RKO (cell line): ENCODE results near the gene CHRNB1.
A peak's percentile ranks its signal among the peaks of the same experiment; 100 is the strongest.

Source experiments
- DNase-seq: peaks from one replicate; pipeline ENCODE4 v3.0.0-alpha.2; 2016; ENCODE audit warnings: low spot score

Gene CHRNB1

DNA sequence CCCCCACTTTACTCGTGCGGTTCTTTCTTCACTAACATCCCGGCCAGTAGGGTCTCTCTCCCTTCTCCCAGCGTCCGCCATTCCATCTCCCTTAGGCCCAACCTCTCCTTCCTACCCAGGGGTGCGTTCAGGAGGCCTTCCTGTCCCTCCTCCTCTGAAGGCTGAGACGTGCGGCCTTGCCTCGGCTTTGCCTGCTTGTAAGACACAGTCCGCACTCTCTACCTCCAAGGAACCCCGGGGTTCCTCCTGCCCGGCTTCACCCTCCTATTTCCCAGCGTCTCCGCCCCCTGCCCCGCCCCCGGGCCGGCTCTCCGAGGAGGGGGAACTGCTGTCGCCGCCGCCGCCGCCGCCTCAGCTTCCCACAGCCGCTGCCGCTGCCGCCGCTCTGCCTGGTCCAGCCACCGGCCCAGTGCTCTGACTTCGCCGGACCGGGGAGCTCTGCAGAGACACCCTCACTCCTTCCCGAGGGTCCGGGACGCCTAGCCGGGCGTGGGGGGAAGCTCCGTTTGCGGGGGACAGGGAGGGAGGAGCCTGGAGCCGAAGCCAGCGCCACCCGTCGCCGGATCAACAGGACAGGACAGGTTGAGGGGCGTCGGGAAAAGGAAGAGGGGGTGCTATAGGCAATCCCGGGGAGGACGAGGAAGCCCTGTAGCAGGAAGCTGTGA is 6.8 kb upstream of the CHRNB1 start:
- no peak for DNase-seq

DNA sequence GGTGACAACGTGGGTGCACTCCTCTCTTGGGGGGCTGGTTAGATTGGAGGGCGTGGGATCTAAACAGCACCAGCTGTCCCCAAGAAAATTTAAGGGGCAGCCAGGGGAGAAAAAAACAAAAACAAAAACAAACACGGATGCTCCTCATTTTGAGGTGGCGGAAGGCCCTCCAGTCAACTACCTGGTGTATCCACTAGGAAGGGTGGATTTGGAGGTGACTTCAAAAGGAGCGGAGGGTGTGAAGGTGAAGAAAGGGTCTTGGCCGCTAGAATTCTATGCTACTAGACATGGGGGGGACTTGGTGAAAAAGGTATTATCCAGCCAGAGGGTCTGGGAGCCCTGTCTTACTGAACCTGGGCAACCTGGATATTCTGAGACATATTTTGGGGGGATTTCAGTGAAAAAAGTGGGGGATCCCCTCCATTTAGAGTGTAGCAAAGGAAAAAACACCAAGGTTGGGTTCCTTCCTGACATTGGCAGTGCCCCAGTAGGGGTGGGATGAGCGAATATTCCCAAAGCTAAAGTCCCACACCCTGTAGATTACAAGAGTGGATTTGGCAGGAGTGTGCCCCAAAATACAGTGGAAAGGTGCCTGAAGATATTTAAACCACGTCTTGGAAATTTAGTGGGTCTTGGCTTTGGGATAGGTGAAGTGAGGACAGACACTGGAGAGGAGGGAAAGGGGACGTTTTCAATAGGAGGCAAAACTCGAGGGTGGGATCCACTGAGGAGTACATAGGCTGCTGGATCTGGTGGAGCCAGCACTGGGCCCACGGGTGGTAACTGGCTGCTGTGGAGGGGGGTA is 6.0 kb upstream of the CHRNB1 start:
- no peak for DNase-seq

DNA sequence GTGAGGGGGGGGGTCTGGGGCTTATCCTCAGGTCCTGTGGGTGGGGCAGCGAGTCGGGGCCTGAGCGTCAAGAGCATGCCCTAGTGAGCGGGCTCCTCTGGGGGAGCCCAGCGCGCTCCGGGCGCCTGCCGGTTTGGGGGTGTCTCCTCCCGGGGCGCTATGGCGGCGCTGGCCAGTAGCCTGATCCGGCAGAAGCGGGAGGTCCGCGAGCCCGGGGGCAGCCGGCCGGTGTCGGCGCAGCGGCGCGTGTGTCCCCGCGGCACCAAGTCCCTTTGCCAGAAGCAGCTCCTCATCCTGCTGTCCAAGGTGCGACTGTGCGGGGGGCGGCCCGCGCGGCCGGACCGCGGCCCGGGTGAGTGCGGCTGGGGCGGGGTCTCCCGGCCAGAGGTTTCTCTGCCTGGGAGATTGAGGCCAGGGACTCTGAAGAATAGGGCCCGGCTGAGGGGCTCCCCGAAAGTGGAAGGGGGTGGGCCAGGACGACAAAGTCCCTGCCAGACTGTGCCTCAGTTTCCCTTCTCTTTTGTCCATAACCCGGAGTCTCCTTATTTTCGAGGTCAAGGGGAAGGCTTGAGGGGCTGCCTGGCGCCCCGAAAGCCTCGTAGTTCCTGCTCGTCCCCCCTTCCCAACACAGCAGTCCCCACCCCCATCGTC is 5.3 kb upstream of the CHRNB1 start, which contains the start of gene FGF11:
Gene FGF11 (plus strand): TSS at position 51 of the 651 bp plus-strand sequence. CDS start 109 bp downstream, at position 160.
- no peak for DNase-seq

DNA sequence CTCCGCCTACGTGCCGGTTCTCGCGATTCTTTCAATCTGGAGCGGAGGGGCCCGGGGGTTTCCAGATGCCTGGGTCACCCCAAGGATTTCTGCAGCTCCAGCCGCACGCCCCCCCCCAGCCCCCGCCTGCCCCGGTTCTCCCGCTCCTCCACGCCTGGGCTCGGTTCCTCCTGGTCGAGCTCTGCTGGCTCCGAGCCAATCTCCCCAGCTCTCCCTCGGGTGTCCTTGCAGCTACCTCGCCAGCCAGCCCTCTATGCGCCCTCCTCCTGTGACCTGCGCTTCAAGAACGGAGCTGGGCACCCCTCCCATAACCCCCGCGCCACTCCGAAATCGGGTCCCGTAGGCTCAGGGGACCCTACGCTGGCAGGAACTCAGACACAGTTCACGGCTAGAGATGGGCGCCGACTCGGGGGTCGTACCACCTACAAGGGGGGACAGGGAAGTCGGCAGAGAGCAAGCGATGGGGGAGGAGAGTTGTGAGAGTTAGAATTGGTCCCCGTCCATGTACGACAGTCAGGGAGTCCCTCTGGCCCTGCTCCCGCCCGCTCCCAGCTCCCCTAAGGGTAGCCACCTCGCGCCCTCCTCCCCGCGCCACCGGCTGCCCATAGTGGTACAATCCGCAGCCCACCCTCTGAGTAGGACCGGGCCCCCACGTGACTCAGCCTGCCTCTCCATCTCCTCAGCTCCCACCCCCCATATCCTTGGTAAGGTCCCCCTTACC is 4.6 kb upstream of the CHRNB1 start:
- DNase-seq = no peak

DNA sequence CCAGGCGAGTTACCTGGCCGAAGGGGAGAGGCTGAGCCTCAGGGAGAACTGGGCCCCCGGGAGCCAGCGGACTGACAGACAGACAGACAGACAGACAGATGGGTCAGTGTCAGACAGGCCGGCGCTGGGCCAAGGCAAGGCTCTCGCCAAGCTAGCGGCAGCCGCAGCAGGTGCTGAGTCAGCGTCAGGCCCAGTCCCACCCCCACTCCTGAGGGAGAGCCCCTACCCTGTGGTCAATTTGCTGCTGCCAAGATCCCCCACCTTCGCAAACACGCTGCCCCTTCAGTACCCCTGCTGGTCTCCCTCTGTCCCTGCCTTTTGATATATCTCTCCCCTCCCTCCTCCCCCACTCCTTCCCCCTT is 4.0 kb upstream of the CHRNB1 start:
- peak; percentile 15 for DNase-seq

DNA sequence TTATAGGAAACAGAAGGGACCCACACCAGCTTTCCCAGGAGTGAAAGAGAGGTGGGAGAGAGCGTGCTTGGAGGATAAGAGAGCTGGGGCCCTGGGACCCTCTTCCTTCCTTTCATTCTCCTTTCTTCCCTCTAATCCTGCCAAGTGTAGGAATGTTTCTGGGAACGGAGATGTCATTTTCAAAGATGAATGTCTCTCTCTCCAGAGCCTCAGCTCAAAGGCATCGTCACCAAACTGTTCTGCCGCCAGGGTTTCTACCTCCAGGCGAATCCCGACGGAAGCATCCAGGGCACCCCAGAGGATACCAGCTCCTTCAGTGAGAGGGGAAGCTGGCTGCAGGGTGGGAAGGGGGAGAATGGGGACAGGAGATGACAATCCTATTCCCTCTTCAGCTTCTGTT is 3.6 kb upstream of the CHRNB1 start:
- DNase-seq = no peak

DNA sequence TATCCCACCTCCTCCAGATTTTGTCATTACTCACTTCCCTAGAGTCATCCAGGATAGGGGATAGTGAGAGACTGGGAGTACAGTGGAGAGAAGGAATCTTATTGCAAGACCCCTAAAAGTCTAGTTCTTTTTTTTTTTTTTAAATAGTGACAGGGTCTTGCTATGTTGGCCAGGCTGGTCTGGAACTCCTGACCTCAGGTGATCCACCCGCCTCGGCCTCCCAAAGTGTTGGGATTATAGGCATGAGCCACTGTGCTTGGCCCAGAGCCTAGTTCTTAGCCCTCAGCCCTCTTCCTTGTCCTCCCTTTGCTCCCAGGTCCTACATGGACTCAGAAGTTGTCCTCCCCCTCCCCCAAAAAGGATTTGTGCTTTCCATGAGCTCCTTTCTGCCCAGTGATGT is 2.7 kb upstream of the CHRNB1 start:
- DNase-seq = no peak

DNA sequence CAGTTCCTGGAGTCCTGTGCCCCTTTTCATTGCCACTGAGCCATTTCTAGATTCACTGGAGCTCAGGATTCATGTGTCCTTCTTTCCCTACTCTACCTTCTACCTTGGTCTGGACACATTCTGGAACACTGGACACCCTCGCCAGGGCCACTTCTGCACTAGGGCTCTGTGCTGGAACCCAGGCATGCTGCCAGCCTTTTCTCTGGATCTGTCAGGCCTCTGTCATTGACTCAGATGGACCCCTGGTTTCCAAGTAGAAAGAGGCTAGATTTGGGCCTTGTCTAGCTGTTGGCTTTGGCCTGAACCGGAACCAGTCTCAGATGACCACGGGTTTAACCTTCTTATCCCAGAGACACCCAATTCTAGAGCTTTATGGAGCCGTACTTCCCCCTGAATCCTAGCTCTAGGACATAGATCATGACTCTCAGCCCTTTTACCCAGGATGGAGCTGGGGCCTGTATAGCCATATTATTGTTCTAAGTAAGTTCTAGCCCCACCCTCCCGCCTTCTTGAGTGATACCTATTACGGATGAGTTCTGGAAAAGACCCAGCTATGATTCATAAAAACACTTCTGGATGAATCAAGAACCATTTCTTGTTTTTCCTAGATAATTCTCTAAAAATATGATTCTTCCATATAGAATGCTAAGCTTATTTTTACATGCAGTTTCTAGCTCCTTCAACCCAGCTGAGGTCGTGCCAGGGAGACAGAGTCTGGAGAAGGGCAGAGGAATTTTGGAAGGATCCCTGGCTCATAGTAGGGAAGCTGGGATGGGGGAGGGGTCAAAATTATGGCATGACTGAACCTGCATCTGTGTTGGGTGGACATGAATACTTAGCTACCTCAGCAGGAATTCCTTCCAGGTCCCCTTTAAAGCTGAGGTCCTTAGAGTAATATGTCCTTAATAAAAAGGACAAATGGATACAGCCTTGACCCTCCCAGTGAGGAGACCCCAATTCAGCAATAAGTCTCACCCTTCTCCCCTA is 1.1 kb upstream of the CHRNB1 start:
- peak; percentile 60 for DNase-seq

DNA sequence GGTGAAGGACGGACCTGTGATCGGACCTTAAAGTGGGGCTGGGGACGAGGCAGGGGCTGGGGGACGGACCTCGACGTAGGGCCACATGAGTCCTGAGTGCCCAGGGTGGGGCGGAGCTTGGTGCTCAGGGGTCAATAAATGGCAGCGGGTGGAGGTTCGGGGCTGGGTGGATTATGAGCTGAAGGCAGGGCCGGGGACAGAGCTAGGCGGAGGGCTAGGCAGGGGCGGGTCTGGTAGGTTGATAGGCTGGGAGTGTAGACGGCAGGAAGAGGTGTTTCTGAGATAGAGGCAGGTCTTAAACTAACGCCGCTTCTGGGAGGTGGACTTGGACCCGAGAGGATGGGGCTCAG is 733 bp downstream of the CHRNB1 start:
- DNase-seq = no peak

DNA sequence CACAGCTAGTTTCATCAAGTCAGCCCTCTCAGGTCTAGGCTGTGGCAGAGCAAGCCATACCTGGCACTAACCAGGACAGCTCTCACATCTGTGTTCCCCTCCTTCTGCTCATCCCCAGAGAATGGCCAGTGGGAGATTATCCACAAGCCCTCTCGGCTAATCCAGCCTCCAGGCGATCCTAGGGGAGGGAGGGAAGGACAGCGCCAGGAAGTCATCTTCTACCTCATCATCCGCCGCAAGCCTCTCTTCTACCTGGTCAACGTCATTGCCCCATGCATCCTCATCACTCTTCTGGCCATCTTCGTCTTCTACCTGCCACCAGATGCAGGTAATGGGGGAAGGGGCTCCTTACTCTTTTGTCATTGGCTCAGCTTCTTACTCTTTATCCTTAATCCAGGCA is 3.6 kb downstream of the CHRNB1 start:
- no peak for DNase-seq

DNA sequence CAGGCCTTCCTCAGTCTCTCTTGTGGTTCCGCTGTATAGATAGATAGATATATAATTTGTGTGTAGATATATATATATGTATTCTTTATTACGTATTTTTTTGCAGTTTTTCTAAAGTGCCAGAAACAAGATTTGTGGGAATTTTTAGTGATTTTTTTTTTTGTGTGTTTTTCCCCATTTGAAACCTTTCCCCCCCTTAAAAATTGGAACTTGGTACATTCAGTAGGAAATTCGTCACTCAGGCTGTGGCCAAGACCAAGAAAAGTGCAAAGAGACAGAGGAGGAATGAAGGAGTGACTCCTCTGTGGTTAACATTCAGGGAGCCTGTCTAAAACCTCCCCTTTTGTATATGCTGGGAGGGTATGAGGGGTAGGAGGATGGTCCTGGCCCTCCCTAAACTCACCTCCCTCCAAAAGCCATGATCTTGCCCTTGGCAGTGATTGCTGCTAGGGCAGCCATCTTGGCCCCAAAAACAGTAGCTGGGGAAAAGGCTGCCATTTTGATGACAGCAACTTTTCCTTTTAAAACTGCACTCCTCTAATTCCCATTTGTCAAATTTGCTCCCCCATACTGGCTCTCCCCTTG is 15.2 kb downstream of the CHRNB1 start:
- peak; percentile 36 for DNase-seq

DNA sequence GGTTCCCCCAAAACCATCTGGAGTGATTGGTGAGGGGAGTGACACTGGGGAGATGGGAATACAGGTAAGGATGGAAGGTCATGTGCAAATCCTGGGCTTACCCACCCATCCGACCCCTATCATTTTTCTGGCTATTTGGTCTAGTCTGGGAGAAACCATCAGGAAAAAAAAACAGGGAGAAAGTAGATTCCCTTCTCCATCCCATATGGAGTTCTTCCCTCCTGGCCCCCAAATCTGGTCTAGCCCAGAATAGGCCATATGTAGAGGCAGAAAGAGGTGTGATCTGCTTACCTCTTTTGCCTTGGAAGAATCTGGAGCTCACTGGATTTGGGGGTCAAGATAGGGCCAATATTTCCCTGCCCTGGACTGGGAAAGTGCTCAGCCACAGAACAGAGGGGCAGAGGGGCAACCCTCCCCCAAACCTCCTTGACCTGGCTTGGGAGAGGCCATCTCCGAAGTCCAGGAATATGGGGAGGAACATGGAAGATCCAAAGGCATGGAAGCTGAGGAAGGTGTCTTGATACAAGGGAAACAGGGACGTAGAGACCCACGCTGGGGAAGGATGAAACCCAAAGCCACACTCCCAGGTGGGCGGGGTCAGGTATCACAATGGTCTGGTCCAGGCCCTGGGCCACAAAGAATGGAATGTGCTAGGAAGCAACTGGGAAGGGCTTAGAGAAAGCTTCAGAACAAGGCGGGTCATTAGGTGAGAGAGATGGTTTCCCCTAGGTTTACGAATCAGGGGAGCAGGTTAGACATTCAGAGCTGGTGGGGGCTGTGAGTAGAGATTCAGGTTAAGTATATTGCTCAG is 16.2 kb downstream of the CHRNB1 start:
- DNase-seq = no peak

DNA sequence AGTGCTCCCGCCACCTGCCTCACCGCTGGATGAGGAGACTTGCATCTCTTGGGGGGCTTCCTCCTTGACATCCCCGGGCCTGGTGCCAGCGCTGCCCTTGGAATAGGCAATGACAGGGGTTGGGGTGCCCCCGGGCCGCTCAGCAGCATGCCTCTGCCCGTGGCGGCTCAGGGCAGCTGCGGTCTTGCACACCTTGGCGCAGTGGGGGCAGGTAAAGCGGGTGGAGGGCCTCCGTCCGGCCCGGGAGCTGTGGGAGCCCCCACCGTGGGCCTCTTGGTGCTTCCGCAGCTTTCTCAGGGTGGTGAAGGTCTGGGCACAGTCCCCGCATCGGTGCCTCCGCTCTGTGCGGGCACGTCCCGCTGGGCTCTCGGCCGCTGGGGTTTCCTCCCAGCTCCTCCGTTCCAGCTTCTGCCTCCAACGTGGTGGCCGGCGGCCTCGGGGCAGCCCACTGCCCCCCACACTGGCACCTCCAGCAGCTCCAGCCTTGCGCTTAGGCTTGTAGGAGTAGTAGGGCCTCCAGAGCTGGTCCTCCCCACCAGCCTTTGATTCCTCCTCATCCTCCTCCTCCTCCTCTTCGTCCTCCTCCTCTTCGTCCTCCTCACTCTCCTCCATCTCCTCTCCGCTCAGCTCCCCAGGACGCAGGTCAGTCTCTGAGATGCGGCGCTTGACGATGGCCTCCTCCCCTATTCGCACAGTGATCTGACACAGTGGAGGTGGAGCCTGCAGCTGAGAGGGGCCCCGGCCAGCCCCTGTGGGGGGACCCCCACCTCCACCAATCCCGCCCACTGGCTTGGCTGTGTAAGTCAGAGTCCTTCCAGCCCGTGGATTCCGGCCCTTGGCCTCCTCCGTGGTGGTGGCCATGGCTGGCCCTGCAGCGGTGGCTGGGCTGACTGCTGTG is 17.9 kb downstream of the CHRNB1 start:
- DNase-seq = no peak

DNA sequence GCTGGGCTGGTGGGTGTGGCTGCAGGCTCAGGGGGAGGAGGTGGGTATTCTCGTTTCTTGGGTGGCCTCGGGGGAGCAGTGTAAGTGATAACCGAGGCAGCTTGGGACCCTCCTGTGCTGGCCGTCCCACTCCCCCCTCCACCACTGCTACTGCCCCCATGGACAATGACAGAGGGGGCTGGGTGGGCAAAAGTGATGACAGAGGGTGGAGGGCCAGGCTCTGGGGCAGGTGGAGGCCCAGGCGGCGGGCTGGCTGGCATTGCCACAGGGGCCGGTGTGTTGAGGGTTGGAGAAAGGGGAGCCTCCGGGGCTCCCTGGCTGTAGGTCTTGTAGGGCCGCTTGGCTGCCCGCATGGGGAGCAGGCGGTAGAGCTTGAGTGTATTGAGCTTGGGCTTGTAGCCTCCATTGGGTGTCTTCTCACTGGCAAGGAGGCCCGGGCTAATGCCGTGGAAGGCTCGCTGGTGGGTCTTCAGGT is 18.5 kb downstream of the CHRNB1 start:
- no peak for DNase-seq

DNA sequence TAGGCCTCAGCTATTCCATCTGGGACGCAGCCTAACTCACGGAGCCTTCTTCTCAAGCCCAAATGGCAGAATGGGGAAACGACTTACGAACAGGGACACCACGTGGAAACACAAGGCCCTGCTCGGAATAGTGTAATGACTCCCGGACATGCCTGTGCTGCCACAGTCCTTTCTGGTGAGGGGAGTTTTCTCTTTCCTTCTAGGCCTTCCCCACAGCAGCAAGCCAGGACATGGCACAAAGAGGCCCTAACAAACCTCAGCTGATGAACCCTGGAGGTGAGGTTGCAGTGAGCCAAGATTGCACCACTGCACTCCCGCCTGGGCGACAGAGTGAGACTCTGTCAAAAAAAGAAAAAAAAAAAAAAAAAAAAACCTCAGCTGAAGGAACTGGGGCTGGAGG is 19.2 kb downstream of the CHRNB1 start:
- DNase-seq = no peak

DNA sequence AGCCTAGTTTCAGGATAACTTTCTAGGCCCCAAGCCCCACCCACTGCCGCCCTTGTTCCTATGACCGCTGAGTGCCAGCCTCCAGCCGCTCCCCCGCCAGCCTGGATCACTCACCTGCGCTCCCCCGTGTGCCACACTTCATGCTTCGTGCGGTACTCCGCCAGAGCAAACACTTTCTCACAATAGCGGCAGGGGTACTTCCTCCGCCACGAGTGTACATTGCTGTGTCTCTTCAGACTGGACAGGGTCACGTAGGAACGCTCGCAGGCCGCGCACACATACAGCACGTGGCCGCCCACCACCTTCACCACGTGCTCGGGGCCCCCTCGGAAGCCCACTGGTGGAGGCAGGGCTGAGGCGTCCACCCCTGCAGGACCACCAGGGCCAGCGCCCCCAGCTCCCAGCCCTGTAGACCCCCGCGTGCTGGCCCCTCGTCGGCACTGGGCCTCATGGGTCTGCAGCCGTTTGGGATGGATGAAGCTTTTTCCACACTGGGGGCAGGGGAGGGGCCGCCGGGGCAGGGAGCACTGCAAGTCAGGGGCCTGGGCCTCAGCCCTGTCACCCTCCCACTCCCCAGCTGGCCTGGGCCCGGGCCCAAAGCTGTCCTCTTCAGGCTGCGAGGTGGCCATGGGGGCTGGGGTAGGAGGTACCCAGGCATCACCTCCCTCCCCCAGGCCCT is 20.9 kb downstream of the CHRNB1 start:
- no peak for DNase-seq

DNA sequence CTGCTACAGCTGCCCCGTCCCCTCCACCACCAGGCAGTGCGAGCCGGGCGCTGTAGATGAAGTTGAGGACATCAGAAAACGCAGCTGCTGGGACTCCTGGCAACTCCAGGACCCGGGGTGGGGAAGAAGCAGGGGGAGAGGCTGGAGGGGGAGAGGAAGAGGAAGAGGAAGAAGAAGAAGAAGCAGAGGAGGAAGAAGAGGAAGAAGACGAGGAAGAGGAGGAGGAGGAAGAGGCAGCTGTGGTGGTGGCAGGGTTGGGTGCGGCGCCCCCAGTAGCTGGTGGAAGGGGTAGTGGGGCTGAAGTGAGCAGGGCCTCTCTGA is 21.4 kb downstream of the CHRNB1 start:
- DNase-seq = no peak

DNA sequence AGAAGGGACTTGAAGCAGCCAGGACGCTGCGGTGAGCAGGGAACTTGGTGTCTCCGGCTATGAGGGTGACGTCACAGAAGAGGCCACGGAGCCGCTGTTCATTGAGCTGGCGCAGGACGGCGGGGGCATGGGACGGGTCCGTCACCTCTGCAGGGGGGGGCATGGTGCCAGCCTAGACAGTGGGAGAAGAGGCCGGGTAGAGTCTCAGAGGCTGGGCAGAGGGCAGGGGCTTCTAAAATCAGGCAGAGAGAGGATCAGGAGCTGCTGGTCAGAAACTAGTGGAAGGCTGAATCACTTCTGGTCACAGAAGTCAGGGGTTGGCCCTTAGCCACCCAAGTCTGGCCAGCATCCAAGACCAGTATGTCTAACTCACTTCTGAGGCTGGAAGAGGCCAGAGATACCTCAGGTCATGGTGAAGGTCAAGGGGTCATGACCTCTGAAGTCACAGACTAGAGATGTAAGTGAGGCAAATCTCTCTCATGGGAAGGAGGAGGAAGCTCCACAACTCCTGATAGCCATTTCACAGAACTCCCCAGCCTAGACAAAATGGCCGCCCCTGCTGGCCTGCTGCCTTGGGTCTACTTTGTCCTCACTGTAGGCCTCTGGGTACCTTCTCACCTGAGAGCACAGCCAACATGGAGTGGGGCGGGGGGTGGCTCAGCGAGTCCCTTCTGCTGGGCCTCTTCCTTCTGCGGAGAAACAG is 21.9 kb downstream of the CHRNB1 start:
- DNase-seq = peak; percentile 63
